Endometrial microvascular endothelial cells (primary cell): ENCODE results near the gene SEMA3A. TPM values are rescaled to one million over a fixed set of nuclear protein-coding genes. Genes with fewer than 3 reads are reported as not detected.
"Not testable (repeated sequence)": the region's sequence is repeated elsewhere in the genome, so short reads cannot be mapped to it uniquely, and the experiment has no call there.

Source experiments
- in situ Hi-C: cut with HindIII; loops from 2 replicates; pipeline ENCODE4 v1.10.0; 2017; ENCODE audit warnings: low sequenced_read_pairs, low pct_unique_long_range_greater_than_20kb; ENCODE audit errors: inconsistent ontology term
- total RNA-seq: library from RNA; depleted of rRNA; stranded (reverse); fragments of >200 nt; gene quantifications from one replicate; pipeline ENCODE4 v1.2.3, GENCODE V29; 2015; ENCODE audit errors: inconsistent ontology term

SEMA3A gene
- total RNA-seq, 1 donor from 2014 or later = 3.3 TPM

- in situ Hi-C loops = no loop called here
Observed at GRCh38 chr7:84170646-84171045, 23.9 kb downstream of the SEMA3A start.

GRCh38 chr7:84162584-84162983 is 32.0 kb downstream of the SEMA3A start:
- in situ Hi-C loops = no loop called here

- in situ Hi-C loops = no loop called here
Observed at GRCh38 chr7:84162125-84162524, 32.5 kb downstream of the SEMA3A start.

GRCh38 chr7:84161398-84161797 is 33.2 kb downstream of the SEMA3A start:
- in situ Hi-C loops = no loop called here

GRCh38 chr7:84159435-84159834 is 35.2 kb downstream of the SEMA3A start:
- in situ Hi-C loops = no loop called here

- in situ Hi-C loops = no loop called here
Observed at GRCh38 chr7:84157171-84157570, 37.4 kb downstream of the SEMA3A start.

- in situ Hi-C loops = no loop called here
Observed at GRCh38 chr7:84154991-84155781, 39.4 kb downstream of the SEMA3A start.

GRCh38 chr7:84152995-84153394 is 41.6 kb downstream of the SEMA3A start:
- in situ Hi-C loops = no loop called here

- in situ Hi-C loops = not testable (repeated sequence)
Observed at GRCh38 chr7:84150370-84150769, 44.2 kb downstream of the SEMA3A start.

GRCh38 chr7:84149573-84149972 is 45.0 kb downstream of the SEMA3A start:
- in situ Hi-C loops = no loop called here

- in situ Hi-C loops = no loop called here
Observed at GRCh38 chr7:84145892-84146291, 48.7 kb downstream of the SEMA3A start.

GRCh38 chr7:84144935-84145334 is 49.7 kb downstream of the SEMA3A start:
- in situ Hi-C loops = no loop called here

GRCh38 chr7:84144480-84144879 is 50.1 kb downstream of the SEMA3A start:
- in situ Hi-C loops = no loop called here

- in situ Hi-C loops = no loop called here
Observed at GRCh38 chr7:84142726-84143125, 51.9 kb downstream of the SEMA3A start.

- in situ Hi-C loops = no loop called here
Observed at GRCh38 chr7:84139986-84140729, 54.4 kb downstream of the SEMA3A start.

- in situ Hi-C loops = no loop called here
Observed at GRCh38 chr7:84138411-84138810, 56.2 kb downstream of the SEMA3A start.

- in situ Hi-C loops = no loop called here
Observed at GRCh38 chr7:84137812-84138211, 56.8 kb downstream of the SEMA3A start.

- in situ Hi-C loops = no loop called here
Observed at GRCh38 chr7:84136809-84137208, 57.8 kb downstream of the SEMA3A start.

- in situ Hi-C loops = no loop called here
Observed at GRCh38 chr7:84136336-84136735, 58.3 kb downstream of the SEMA3A start.

GRCh38 chr7:84134169-84134568 is 60.4 kb downstream of the SEMA3A start:
- in situ Hi-C loops = no loop called here
